IPS DF 6.9 (cell line): ENCODE data around the gene LIPA.
A peak's percentile ranks its signal among the peaks of the same experiment; 100 is the strongest.
"Not testable (repeated sequence)": the region's sequence is repeated elsewhere in the genome, so short reads cannot be mapped to it uniquely, and the experiment has no call there.

Experiments
- DNase-seq: peaks from one replicate; pipeline ENCODE4 v3.0.0-alpha.2; 2013; ENCODE audit warnings: low read depth, low spot score
- H3K27ac ChIP-seq: one replicate; pipeline ENCODE4 v1.5.1; 2013; ENCODE audit warnings: low read length, control low read depth
- H3K27me3 ChIP-seq: 2 replicates; pipeline ENCODE4 v1.6.1; 2013; ENCODE audit warnings: mild to moderate bottlenecking, low read length; ENCODE audit not compliant: control insufficient read depth, insufficient read depth
- H3K36me3 ChIP-seq: 2 replicates; pipeline ENCODE4 v1.6.1; 2013; ENCODE audit warnings: low read length; ENCODE audit not compliant: control insufficient read depth, insufficient read depth
- H3K4me1 ChIP-seq: 2 replicates; pipeline ENCODE4 v1.6.1; 2013; ENCODE audit warnings: low read length; ENCODE audit not compliant: control insufficient read depth, insufficient read depth
- H3K4me3 ChIP-seq: 2 replicates; pipeline ENCODE4 v1.5.1; 2013; ENCODE audit warnings: mild to moderate bottlenecking, low read length
- H3K9me3 ChIP-seq: 2 replicates; pipeline ENCODE4 v1.6.1; 2013; ENCODE audit warnings: low read length, inconsistent platforms; ENCODE audit not compliant: control insufficient read depth, insufficient read depth
- WGBS: extraction: QIAGEN DNeasy Blood & Tissue Kit; methylation state at CpG from one replicate; pipeline ENCODE4 v1.1.7; 2013; ENCODE audit warnings: mixed read lengths, missing lambda C conversion rate; ENCODE audit not compliant: insufficient read length, insufficient coverage; 5-methylcytosine and 5-hydroxymethylcytosine counted together

Gene LIPA

DNA sequence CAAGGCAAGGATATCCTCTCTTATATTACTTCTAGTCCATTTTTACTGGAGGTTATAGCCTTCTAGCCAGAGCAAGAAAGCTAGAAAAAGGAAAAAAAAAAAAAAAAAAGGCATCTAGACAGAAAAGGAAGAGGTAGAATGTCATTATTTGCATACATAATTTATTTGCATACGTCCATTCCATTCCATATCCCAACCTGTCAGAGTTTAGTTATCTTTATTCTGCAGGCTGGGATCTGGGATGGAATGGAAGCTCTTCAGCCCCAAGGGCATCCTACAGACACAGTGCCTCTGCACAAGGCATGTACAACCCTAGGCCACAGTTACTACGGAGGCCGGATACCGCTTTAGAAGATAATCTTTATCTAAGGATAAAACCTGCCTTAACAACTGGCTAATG is 54.1 kb downstream of the LIPA start:
- H3K27ac ChIP-seq: no peak overlapping the region
- no peaks in the 10 kb centered on the region for H3K36me3 ChIP-seq
- H3K9me3 ChIP-seq: no peaks in the 10 kb centered on the region
- H3K27me3 ChIP-seq: no peaks in the 10 kb centered on the region
- no peak overlapping the region for H3K4me3 ChIP-seq
- DNase-seq: no peak
- WGBS: no CpG with 5 or more reads among the region's 4 CpGs
- H3K4me1 ChIP-seq: no peaks in the 10 kb centered on the region

DNA sequence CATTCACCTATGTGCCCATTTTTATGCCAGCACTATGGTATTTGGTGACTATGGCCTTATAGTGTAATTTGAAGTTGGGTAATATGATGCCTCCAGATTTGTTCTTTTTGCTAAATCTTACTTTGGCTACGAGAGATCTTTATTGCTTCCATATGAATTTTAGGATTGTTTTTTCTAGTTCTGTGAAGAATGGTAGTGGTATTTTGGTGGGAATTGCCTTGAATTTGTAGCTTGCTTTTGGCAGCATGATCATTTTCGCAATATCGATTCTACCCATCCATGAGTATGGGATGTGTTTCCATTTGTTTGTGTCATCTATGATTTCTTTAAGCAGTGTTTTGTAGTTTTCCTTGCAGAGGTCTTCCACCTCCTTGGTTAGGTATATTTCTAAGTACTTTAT is 60.3 kb downstream of the LIPA start:
- H3K27me3 ChIP-seq, H3K4me3 ChIP-seq, H3K4me1 ChIP-seq, H3K36me3 ChIP-seq, H3K9me3 ChIP-seq, DNase-seq, H3K27ac ChIP-seq: not testable (repeated sequence)
- WGBS: no CpG with 5 or more reads among the region's 3 CpGs

DNA sequence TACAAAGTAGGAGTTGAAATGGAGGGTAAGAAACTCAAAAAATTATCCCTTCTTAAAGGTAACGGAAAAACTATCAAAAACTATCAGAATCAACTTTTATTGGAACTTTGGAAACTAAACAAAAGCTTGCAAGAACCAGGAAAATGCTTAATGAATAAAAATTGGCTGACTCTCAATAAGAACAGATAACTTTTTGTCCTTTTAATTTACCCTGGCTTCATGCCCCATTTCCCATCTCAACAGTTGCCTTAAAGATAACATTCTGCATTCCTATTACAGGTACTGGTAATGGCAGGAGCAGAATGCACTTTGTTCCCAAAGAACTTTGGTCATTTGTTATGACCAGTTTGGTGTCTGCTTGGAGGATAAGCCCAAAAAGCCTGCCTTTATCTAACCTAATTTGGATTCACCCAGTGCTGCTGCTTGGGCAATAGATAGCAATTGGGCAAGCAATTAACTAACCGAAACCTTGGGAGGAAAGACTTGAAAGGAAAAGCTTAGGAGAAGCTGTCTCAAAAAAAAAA is 62.3 kb downstream of the LIPA start:
- Histone ChIP-seq H3K9me3 (no peaks in the 10 kb centered on the region), H3K4me1 (no peaks in the 10 kb centered on the region), H3K4me3 (no peak overlapping the region), H3K27me3 (no peaks in the 10 kb centered on the region), H3K27ac (no peak overlapping the region), H3K36me3 (no peaks in the 10 kb centered on the region)
- no peak for DNase-seq
- WGBS: no CpG with 5 or more reads among the region's 2 CpGs

DNA sequence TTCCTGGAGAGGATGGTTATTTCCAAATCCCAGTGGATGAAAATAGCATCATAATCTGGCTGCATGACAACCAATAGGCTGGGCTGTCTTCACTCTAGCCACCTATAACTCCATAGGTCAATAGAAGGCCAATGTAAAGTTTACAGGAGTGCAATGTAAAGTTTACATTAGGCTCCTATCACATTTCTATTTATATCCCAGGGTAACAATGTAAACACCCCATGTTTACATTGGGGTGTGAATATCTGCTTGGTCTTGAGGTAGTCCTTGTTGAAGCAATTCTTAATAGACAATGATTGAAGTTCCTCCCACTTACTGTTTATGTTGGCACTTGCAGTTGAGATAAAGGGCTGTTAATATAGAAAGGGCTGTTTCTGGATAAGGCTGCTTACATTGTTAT is 65.9 kb downstream of the LIPA start:
- Histone ChIP-seq H3K4me1 (no peaks in the 10 kb centered on the region), H3K4me3 (no peak overlapping the region), H3K9me3 (no peaks in the 10 kb centered on the region), H3K27ac (no peak overlapping the region), H3K36me3 (no peaks in the 10 kb centered on the region), H3K27me3 (no peaks in the 10 kb centered on the region)
- no peak for DNase-seq

DNA sequence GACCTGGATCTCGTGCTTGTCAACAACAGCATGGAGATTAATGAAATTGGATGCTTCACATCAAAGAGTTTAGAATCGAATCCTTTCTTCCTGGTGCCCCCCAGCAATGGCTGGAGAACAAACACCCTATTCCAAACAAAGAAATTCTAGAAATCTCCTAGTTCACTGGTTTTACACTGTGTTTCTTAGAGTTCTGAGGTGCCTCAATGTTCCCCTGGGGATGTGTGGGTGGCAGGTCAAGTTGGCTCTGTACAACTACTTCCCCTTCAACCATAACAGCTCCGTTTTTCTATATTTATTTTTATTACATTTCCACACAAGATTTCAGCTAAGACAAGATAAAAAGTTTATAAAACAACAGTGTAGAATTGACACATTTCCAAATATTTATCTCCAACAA is 66.9 kb downstream of the LIPA start:
- no peak for DNase-seq
- H3K27me3 ChIP-seq: no peaks in the 10 kb centered on the region
- H3K4me1 ChIP-seq: no peaks in the 10 kb centered on the region
- no peak overlapping the region for H3K4me3 ChIP-seq
- no peaks in the 10 kb centered on the region for H3K9me3 ChIP-seq
- H3K36me3 ChIP-seq: no peaks in the 10 kb centered on the region
- no peak overlapping the region for H3K27ac ChIP-seq
- WGBS: 100% methylated on average over 1 of the region's 3 CpGs

DNA sequence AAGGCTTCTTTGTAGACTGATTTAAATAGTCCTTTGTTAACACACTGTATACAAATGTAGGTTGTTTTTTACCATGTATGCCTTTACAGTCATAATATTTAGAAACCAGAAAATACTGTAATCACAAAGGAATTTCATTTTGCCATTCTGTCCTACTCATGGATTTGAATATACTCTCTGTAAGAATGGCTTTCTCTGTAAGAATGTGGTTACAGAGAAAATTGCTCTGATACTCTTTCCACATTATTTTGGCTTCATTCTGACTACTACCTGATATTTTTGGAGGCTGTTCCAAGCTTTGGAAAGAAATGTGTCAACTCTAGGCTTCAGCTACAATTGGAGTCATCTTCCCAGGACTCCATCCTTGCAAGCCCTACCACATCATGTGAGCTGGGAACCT is 68.0 kb downstream of the LIPA start:
- H3K27ac ChIP-seq: no peak overlapping the region
- no peaks in the 10 kb centered on the region for H3K36me3 ChIP-seq
- H3K9me3 ChIP-seq: no peaks in the 10 kb centered on the region
- DNase-seq: no peak
- H3K4me3 ChIP-seq: no peak overlapping the region
- H3K27me3 ChIP-seq: no peaks in the 10 kb centered on the region
- H3K4me1 ChIP-seq: no peaks in the 10 kb centered on the region

DNA sequence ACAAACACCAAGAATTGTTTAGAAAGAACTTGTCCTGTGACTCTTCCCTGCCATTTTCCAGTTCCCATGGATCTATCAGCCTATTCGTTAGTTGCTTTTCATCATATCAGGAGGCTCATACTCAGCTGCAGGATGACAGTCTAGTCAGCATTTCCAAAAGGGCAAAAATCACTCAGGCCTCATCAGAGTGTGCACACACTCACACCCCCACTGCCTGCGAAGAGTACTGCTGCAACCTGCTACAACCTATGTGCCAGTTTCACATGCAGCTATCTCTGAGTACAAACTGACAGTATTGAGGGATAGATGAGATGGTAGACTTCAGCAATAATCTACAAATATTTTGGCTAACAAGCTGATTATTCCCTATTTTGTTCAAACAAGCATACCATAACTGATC is 68.7 kb downstream of the LIPA start:
- DNase-seq: no peak
- no peak overlapping the region for H3K27ac ChIP-seq
- WGBS: no CpG with 5 or more reads among the region's 2 CpGs
- no peaks in the 10 kb centered on the region for H3K9me3 ChIP-seq
- H3K36me3 ChIP-seq: no peaks in the 10 kb centered on the region
- H3K27me3 ChIP-seq: no peaks in the 10 kb centered on the region
- no peak overlapping the region for H3K4me3 ChIP-seq
- H3K4me1 ChIP-seq: no peaks in the 10 kb centered on the region

DNA sequence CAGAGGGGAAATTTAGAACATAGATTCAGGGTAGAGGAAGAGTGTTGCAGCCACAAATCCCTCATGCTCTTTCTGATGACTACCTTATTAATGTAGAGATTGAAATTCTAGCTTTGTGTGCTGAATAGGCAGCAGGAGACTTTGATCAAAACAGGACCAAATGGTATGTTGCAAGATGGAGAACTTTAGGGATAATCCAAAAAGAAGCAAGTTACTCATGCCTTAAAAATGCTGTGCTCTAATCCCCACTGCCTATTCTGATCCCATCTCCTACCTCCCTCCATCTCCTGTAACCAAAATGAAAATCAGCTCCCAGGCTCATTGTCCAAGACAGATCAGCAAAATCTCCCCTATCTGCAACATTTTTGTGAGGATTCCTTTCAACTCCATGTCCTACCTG is 75.8 kb downstream of the LIPA start:
- Histone ChIP-seq H3K9me3 (no peaks in the 10 kb centered on the region), H3K4me1 (no peaks in the 10 kb centered on the region; the same call in 1 of the 2 replicates), H3K27ac (no peak overlapping the region), H3K27me3 (no peaks in the 10 kb centered on the region), H3K36me3 (no peaks in the 10 kb centered on the region), H3K4me3 (no peak overlapping the region)
- no peak for DNase-seq

DNA sequence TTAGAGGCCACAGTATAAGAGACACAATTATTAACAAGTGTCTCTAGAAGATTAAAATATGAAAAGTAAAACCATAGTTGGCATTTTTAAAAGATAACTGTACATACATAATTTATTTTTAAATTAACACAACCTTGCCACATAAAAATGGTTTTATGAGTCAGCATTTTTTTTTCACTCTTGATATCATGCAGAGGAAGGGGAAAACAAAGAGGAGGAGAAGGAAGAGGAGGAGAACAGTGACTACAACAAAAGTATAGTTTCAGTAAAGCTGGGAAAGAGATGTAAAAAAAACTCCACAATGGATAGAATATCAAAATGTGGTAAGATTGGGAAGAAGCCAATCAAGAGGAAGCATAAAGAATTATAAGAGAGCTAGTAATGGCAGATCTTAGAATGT is 78.5 kb downstream of the LIPA start:
- H3K4me1 ChIP-seq: no peaks in the 10 kb centered on the region; the same call in 1 of the 2 replicates
- no peak overlapping the region for H3K27ac ChIP-seq
- DNase-seq: no peak
- no peaks in the 10 kb centered on the region for H3K9me3 ChIP-seq
- H3K27me3 ChIP-seq: no peaks in the 10 kb centered on the region
- no peaks in the 10 kb centered on the region for H3K36me3 ChIP-seq
- H3K4me3 ChIP-seq: no peak overlapping the region

DNA sequence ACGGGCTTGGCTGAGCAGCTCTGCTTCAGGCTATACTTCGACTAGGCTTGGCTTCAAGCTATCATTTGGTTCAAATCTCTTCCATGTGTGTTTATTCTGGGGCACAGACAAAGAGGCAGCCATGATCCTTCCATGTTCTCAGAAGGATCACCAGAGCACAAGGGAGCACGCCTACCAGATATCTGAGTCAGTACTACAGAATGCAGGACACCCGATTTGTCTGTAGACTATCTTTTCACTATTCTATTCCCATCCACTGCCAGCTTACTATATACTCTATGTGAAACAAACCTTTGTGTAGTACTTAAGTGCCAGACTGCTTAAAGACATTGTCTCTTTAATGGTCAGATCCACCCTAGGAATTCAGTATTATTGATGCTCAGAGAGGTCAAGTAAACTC is 79.6 kb downstream of the LIPA start:
- no peaks in the 10 kb centered on the region for H3K36me3 ChIP-seq
- H3K4me3 ChIP-seq: no peak overlapping the region
- no CpG with 5 or more reads among the region's 4 CpGs for WGBS
- H3K9me3 ChIP-seq: no peaks in the 10 kb centered on the region
- H3K4me1 ChIP-seq: no peaks in the 10 kb centered on the region; the same call in 1 of the 2 replicates
- no peak overlapping the region for H3K27ac ChIP-seq
- no peaks in the 10 kb centered on the region for H3K27me3 ChIP-seq
- DNase-seq: no peak

DNA sequence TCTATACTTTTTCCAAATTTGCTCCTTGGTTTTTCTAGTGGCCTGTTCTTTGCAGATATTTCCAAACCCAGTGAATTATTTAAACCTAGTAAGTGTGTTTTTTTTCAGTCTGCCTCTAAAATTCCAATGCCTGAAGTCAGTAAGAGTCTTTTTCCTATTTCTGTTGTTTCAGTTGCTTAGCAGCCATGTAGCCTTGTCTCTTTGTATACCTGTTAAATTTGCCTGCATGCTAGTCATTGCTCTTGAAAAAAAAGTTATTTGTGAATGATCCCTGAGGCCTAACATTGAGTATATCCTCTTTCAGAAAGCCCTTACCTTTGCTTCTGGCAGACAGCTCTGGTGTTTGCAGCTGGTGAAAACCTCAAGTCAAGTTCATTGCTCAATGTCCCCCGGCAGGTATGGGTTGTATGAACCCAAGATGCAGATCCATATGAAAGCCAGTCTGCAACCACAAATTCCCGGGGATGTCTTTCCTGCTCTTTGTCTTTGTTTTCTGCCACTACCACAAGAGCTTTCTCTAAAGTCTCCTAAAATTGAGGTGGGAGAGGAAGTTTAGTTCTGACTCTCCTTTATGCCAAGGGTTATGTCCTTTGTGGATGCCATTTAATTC is 80.2 kb downstream of the LIPA start:
- Histone ChIP-seq H3K27ac (no peak overlapping the region), H3K27me3 (no peaks in the 10 kb centered on the region), H3K36me3 (no peaks in the 10 kb centered on the region), H3K9me3 (no peaks in the 10 kb centered on the region), H3K4me3 (no peak overlapping the region), H3K4me1 (no peaks in the 10 kb centered on the region; the same call in 1 of the 2 replicates)
- no CpG with 5 or more reads among the region's 2 CpGs for WGBS
- DNase-seq: peak; percentile 2
